GM12891 (cell line): ENCODE results near the gene CPED1.

Source experiments
- POLR2A ChIP-seq: IDR thresholded peaks from 2 replicates; pipeline ENCODE4 v1.6.1; 2011; ENCODE audit warnings: low read depth, low read length, control low read depth
- POLR2AphosphoS5 ChIP-seq: IDR thresholded peaks from 2 replicates; pipeline ENCODE4 v1.6.1; 2011; ENCODE audit warnings: low read depth, low read length, control low read depth
- TAF1 ChIP-seq: IDR thresholded peaks from 2 replicates; pipeline ENCODE4 v1.6.1; 2011; ENCODE audit warnings: low read depth, low read length, control low read depth

GRCh38 chr7:120959929-120960484, 28.5 kb upstream of the CPED1 start:
- no peak for TF ChIP-seq POLR2A
- TF ChIP-seq POLR2AphosphoS5: no peak
- no peak for TF ChIP-seq TAF1
